MM.1S (cell line): Measurements from ENCODE around the gene ATE1.

Experiments
- EZH2 ChIP-seq: fragments of 300-600 bp; sonication (generic); optimal IDR thresholded peaks from 2 replicates; pipeline ENCODE3; 2017; ENCODE audit warnings: low read depth, mild to moderate bottlenecking, antibody characterized with exemption, low read length, mixed read lengths
- EZH2phosphoT487 ChIP-seq: fragments of 300-600 bp; sonication (generic); IDR thresholded peaks from 2 replicates; pipeline ENCODE4 v1.6.1; 2018; ENCODE audit warnings: antibody characterized with exemption, low read length
- TF ChIP-seq, protein P1 (sequence below): fragments of 300-600 bp; sonication (generic); IDR thresholded peaks from 2 replicates; pipeline ENCODE4 v1.5.1; 2016; ENCODE audit warnings: antibody characterized with exemption, low read length, mixed read lengths

- no peak for TF ChIP-seq EZH2phosphoT487
- TF ChIP-seq, protein P1, sequence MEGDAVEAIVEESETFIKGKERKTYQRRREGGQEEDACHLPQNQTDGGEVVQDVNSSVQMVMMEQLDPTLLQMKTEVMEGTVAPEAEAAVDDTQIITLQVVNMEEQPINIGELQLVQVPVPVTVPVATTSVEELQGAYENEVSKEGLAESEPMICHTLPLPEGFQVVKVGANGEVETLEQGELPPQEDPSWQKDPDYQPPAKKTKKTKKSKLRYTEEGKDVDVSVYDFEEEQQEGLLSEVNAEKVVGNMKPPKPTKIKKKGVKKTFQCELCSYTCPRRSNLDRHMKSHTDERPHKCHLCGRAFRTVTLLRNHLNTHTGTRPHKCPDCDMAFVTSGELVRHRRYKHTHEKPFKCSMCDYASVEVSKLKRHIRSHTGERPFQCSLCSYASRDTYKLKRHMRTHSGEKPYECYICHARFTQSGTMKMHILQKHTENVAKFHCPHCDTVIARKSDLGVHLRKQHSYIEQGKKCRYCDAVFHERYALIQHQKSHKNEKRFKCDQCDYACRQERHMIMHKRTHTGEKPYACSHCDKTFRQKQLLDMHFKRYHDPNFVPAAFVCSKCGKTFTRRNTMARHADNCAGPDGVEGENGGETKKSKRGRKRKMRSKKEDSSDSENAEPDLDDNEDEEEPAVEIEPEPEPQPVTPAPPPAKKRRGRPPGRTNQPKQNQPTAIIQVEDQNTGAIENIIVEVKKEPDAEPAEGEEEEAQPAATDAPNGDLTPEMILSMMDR, result no peak
- TF ChIP-seq EZH2, result no peak
Measured at GRCh38 chr10:121911421-121911697, 16.5 kb downstream of the ATE1 start.
